HCT116 (cell line): ENCODE measurements around the gene TCF19. TPM values are rescaled to one million over a fixed set of nuclear protein-coding genes. Genes with fewer than 3 reads are reported as not detected.

ENCODE experiments used
- ATAC-seq: fragments of 200-7000 bp; cut with Tn5 transposase; 2 replicates; pipeline ENCODE4 v1.9.1; 2020; ENCODE audit warnings: mild to moderate bottlenecking, moderate library complexity
- BruUV-seq: library from RNA; stranded (reverse); fragments of 400-500 nt; replicated peaks from 2 replicates; lab custom pipeline; 2021; lab: Mats Ljungman, UMichigan
- CTCF ChIA-PET: fragments of 300-600 bp; sonication (Branson Sonifier 250); formaldehyde crosslinking; loops from one replicate; lab custom pipeline; 2021; ENCODE audit warnings: antibody characterized with exemption; lab: Charles Lee
- POLR2A ChIA-PET: fragments of 300-600, 350-600 bp; sonication (Branson Sonifier 250); formaldehyde crosslinking; loops from one replicate; lab custom pipeline; 2021; ENCODE audit warnings: antibody characterized with exemption; lab: Charles Lee
- RAD21 ChIA-PET, 2 experiments: fragments of 300-600 bp; sonication (Branson Sonifier 250); formaldehyde crosslinking; loops; one replicate each; lab custom pipeline; 2023; ENCODE audit warnings: low total read pairs in 2 of 2; ENCODE audit not compliant: uncharacterized antibody in 2 of 2, unreplicated experiment in 2 of 2, low non-redundant PET in 1 of 2; lab: Charles Lee
- DNase-seq: peaks from one replicate; pipeline ENCODE4 v3.0.0-alpha.2; 2010; ENCODE audit warnings: low read depth, low spot score
- H2AFZ ChIP-seq: fragments of 200-600 bp; shearing (Covaris generic), sonication (generic); 2 replicates; pipeline ENCODE4 v1.6.1; 2017; ENCODE audit warnings: low read depth, mixed run types, mixed read lengths, antibody characterized with exemption, low read length; ENCODE audit not compliant: poor library complexity, severe bottlenecking
- H3K27ac ChIP-seq: 2 replicates; pipeline ENCODE4 v1.5.1; 2012; ENCODE audit warnings: low read depth, low read length
- H3K27me3 ChIP-seq: fragments of 200-600 bp; sonication (generic); 2 replicates; pipeline ENCODE4 v1.6.1; 2016; ENCODE audit warnings: mixed run types, low read length, mixed read lengths; ENCODE audit not compliant: insufficient read depth
- H3K36me3 ChIP-seq, 2 experiments: fragments of 200-500 bp in 1 of 2; fragments of 200-600 bp in 1 of 2; sonication (Bioruptor generic) in 1 of 2; sonication (generic) in 1 of 2; 2 replicates each; pipeline versions ENCODE4 v1.5.1 to v1.6.1; 2014 to 2016; ENCODE audit warnings: low read length in 2 of 2, inconsistent platforms in 1 of 2, mixed read lengths in 1 of 2, mixed run types in 1 of 2; ENCODE audit not compliant: insufficient read depth in 2 of 2, control insufficient read depth in 1 of 2
- H3K4me1 ChIP-seq, 2 experiments: fragments of 200-600 bp in 1 of 2; sonication (generic) in 1 of 2; 2 replicates each; pipeline versions ENCODE4 v1.5.1 to v1.6.1; 2012 to 2017; ENCODE audit warnings: low read length in 2 of 2, inconsistent platforms in 1 of 2, mild to moderate bottlenecking in 1 of 2, mixed read lengths in 1 of 2, mixed run types in 1 of 2, moderate library complexity in 1 of 2; ENCODE audit not compliant: insufficient read depth in 2 of 2, control insufficient read depth in 1 of 2
- H3K4me2 ChIP-seq: fragments of 200-600 bp; sonication (generic); 2 replicates; pipeline ENCODE4 v1.6.1; 2017; ENCODE audit warnings: mixed run types, low read length, mixed read lengths
- H3K4me3 ChIP-seq, 2 experiments: fragments of 200-600 bp in 1 of 2; sonication (generic) in 1 of 2; replicated peaks in 1 of 2; 2 replicates each; pipeline ENCODE4 v1.5.1; 2011 to 2016; ENCODE audit warnings: low read length in 2 of 2, control low read depth in 1 of 2, low read depth in 1 of 2, mild to moderate bottlenecking in 1 of 2, mixed read lengths in 1 of 2, mixed run types in 1 of 2
- H3K79me2 ChIP-seq: fragments of 200-600 bp; sonication (generic); 2 replicates; pipeline ENCODE4 v1.6.1; 2017; ENCODE audit warnings: mild to moderate bottlenecking, mixed run types, low read length, moderate library complexity, mixed read lengths; ENCODE audit not compliant: insufficient read depth
- H3K9ac ChIP-seq: fragments of 200-600 bp; sonication (generic); 2 replicates; pipeline ENCODE4 v1.6.1; 2016; ENCODE audit warnings: low read length, mixed read lengths
- H3K9me2 ChIP-seq: fragments of 200-600 bp; sonication (generic), shearing (Covaris generic); 2 replicates; pipeline ENCODE4 v1.6.1; 2017; ENCODE audit warnings: mixed run types, mild to moderate bottlenecking, moderate library complexity; ENCODE audit not compliant: insufficient read depth
- H3K9me3 ChIP-seq, 2 experiments: fragments of 200-500 bp in 1 of 2; fragments of 200-600 bp in 1 of 2; sonication (Bioruptor generic) in 1 of 2; sonication (generic) in 1 of 2; 2 replicates each; pipeline ENCODE4 v1.6.1; 2014 to 2017; ENCODE audit warnings: low read length in 2 of 2, mixed read lengths in 2 of 2, inconsistent platforms in 1 of 2, low read depth in 1 of 2, mild to moderate bottlenecking in 1 of 2, mixed run types in 1 of 2, moderate library complexity in 1 of 2; ENCODE audit not compliant: control insufficient read depth in 1 of 2, insufficient read depth in 1 of 2
- H4K20me1 ChIP-seq: fragments of 200-600 bp; sonication (generic), shearing (Covaris generic); 2 replicates; pipeline ENCODE4 v1.6.1; 2017; ENCODE audit warnings: mixed run types, mild to moderate bottlenecking, moderate library complexity; ENCODE audit not compliant: insufficient read depth
- CBX3 ChIP-seq: IDR thresholded peaks from 2 replicates; pipeline ENCODE4 v1.6.1; 2012; ENCODE audit warnings: low read depth
- CEBPB ChIP-seq: IDR thresholded peaks from 2 replicates; pipeline ENCODE4 v1.6.1; 2012; ENCODE audit warnings: low read depth
- EZH2 ChIP-seq: fragments of 200-600 bp; sonication (generic); IDR thresholded peaks from 2 replicates; pipeline ENCODE4 v1.6.1; 2017; ENCODE audit warnings: antibody characterized with exemption, mixed run types
- FOSL1 ChIP-seq: IDR thresholded peaks from 2 replicates; pipeline ENCODE4 v1.6.1; 2012; ENCODE audit warnings: low read depth
- JUND ChIP-seq: IDR thresholded peaks from 2 replicates; pipeline ENCODE4 v1.6.1; 2012
- RAD21 ChIP-seq: IDR thresholded peaks from 2 replicates; pipeline ENCODE4 v1.6.1; 2012; ENCODE audit warnings: low read depth, mild to moderate bottlenecking
- SIN3A ChIP-seq: IDR thresholded peaks from 2 replicates; pipeline ENCODE4 v1.6.1; 2012; ENCODE audit warnings: low read depth
- ZFX ChIP-seq: fragments of 450-650 bp; IDR thresholded peaks from 2 replicates; pipeline ENCODE4 v1.6.1; 2017
- intact Hi-C: fragments of 100-400 bp; cut with micrococcal nuclease; formaldehyde crosslinking; loops from 2 replicates; pipeline ENCODE4 v1.10.0; 2022
- total RNA-seq: library from RNA; stranded (reverse); gene quantifications from one replicate; pipeline ENCODE4 v1.2.1, GENCODE V29; 2021; ENCODE audit not compliant: unreplicated experiment
- TF ChIP-seq, protein P1 (sequence below): IDR thresholded peaks from 2 replicates; pipeline ENCODE4 v1.6.1; 2011; ENCODE audit warnings: mild to moderate bottlenecking, low read length, moderate library complexity; ENCODE audit not compliant: insufficient replicate concordance; ENCODE audit errors: extremely low read depth
- TF ChIP-seq, protein P2 (sequence below), 3 experiments: fragments of 200-600 bp in 1 of 3; sonication (generic) in 1 of 3; IDR thresholded peaks in 2 of 3; conservative IDR thresholded peaks in 1 of 3; 2 replicates each; pipeline ENCODE4 v1.5.1; 2012 to 2017; ENCODE audit warnings: low read depth in 2 of 3, low read length in 2 of 3, antibody characterized with exemption in 1 of 3, borderline replicate concordance in 1 of 3, control low read depth in 1 of 3, mild to moderate bottlenecking in 1 of 3, mixed read lengths in 1 of 3, mixed run types in 1 of 3, moderate library complexity in 1 of 3; ENCODE audit not compliant: insufficient read depth in 1 of 3

TCF19 gene
- total RNA-seq, 1 experiment from 2014 or later = 15.4 TPM

DNA sequence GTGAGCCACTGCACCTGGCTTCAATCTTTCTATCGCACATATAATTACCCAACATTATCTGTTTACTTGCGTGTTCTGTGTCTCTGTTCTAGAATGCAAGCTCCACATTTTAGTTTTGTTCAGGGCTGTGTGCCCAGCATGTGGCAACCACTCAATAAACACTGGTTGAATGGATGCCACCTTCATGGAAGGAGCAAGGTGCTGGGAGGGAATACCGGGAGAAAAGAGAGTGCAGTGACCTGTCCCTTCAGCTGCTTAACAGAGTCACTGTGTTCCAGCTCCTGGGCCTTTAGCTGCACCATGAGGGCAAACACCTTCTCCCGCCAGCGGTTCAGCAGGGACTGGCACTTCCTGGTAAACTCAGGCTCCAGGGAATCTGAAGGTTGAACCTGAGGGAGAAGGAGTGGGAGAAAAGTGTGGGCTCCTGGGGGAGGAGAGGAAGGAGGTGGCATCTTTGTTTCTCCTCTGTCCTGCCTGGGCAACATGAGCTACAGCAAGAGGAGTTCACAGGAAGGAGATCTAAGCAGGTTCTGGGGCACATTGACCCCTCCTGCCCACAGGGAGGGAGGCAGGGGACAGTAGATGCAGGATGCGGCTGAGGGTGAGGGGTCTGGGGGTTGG, 8.5 kb upstream of the TCF19 start:
- ChIA-PET CTCF (no interaction called here), RAD21 (no interaction called here), POLR2A (no interaction called here)
- no peaks in the 10 kb centered on the region for H3K27me3 ChIP-seq
- no peak overlapping the region for H3K4me3 ChIP-seq
- BruUV-seq = no TSS peak
- intact Hi-C loops = no loop called here
- no peak for TF ChIP-seq SIN3A
- TF ChIP-seq FOSL1 = no peak
- no peak for TF ChIP-seq ZFX
- TF ChIP-seq, protein P1, sequence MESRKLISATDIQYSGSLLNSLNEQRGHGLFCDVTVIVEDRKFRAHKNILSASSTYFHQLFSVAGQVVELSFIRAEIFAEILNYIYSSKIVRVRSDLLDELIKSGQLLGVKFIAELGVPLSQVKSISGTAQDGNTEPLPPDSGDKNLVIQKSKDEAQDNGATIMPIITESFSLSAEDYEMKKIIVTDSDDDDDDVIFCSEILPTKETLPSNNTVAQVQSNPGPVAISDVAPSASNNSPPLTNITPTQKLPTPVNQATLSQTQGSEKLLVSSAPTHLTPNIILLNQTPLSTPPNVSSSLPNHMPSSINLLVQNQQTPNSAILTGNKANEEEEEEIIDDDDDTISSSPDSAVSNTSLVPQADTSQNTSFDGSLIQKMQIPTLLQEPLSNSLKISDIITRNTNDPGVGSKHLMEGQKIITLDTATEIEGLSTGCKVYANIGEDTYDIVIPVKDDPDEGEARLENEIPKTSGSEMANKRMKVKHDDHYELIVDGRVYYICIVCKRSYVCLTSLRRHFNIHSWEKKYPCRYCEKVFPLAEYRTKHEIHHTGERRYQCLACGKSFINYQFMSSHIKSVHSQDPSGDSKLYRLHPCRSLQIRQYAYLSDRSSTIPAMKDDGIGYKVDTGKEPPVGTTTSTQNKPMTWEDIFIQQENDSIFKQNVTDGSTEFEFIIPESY = no peak
- TF ChIP-seq JUND = no peak
- TF ChIP-seq RAD21 = no peak
- no peak for TF ChIP-seq EZH2
- TF ChIP-seq CEBPB = no peak
- no peak for TF ChIP-seq CBX3
- TF ChIP-seq, protein P2, sequence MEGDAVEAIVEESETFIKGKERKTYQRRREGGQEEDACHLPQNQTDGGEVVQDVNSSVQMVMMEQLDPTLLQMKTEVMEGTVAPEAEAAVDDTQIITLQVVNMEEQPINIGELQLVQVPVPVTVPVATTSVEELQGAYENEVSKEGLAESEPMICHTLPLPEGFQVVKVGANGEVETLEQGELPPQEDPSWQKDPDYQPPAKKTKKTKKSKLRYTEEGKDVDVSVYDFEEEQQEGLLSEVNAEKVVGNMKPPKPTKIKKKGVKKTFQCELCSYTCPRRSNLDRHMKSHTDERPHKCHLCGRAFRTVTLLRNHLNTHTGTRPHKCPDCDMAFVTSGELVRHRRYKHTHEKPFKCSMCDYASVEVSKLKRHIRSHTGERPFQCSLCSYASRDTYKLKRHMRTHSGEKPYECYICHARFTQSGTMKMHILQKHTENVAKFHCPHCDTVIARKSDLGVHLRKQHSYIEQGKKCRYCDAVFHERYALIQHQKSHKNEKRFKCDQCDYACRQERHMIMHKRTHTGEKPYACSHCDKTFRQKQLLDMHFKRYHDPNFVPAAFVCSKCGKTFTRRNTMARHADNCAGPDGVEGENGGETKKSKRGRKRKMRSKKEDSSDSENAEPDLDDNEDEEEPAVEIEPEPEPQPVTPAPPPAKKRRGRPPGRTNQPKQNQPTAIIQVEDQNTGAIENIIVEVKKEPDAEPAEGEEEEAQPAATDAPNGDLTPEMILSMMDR (IDR thresholded peaks at IDR 0.05 in 2 of 3, conservative IDR thresholded peaks at IDR 0.05 in 1 of 3; ENCODE audit: borderline replicate concordance in 1 of 3, insufficient read depth in 1 of 3, low read depth in 2 of 3, low read length in 2 of 3) = no peak
- H3K4me2 ChIP-seq = no peak overlapping the region
- no peaks in the 10 kb centered on the region for H4K20me1 ChIP-seq
- H3K27ac ChIP-seq = no peak overlapping the region
- peaks cover 0 to 4% of the 10 kb centered on the region in 2 experiments; a peak in 2 of 4 replicates for H3K36me3 ChIP-seq
- ATAC-seq (no peak), DNase-seq (no peak)
- H3K9me3 ChIP-seq = no peaks in the 10 kb centered on the region
- no peaks in the 10 kb centered on the region for H3K9me2 ChIP-seq
- H3K79me2 ChIP-seq = no peaks in the 10 kb centered on the region
- H3K4me1 ChIP-seq = no peaks in the 10 kb centered on the region
- H3K9ac ChIP-seq = no peak overlapping the region
- H2AFZ ChIP-seq = no peak overlapping the region
